ENCODE results near the gene CIRBP. TPM values are rescaled to one million over a fixed set of nuclear protein-coding genes. Genes with fewer than 3 reads are reported as not detected.

The CIRBP gene
- total and polyA plus RNA-seq, 9 of the 15 experiments (the other 6 are each of a cell fraction or from before 2014, with no cell fraction given): 20.5 to 327 (median 176) TPM

DNA sequence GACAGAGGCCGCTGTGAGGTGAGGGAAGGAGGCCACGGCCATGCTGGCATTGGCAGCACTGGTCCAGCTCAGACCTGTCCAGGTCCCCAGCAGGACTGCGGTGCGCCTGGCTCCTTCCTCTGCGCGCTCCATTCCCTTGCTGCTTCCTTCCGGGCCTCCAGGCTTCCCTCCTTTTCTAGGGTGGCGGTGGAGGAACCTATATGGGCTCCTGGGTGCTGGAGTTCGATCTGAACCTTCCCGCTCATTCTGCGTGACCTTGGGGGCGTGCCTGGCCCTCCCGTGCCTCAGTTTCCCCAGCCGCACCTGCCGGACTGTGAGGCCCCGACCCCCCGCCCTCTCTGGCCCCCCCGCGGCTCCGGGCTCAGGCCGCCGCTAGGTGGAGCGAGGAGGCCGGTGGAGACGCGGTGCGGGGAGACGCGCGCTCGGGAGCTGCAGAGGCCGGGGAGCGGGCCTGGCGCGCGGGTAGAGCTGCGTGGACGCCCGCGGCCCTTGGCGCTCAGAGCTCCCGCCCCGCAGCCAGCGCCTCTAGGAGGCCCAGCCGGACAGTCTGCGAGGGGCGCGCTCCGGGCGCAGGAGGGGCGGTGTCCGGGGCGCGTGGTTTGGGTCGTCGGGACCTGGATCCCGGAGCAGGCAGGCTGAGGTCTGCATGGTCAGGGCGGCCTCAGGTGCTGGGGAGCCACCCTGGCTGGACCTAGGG, 46.5 kb downstream of the CIRBP start (continued):
- TF ChIP-seq, protein P1, sequence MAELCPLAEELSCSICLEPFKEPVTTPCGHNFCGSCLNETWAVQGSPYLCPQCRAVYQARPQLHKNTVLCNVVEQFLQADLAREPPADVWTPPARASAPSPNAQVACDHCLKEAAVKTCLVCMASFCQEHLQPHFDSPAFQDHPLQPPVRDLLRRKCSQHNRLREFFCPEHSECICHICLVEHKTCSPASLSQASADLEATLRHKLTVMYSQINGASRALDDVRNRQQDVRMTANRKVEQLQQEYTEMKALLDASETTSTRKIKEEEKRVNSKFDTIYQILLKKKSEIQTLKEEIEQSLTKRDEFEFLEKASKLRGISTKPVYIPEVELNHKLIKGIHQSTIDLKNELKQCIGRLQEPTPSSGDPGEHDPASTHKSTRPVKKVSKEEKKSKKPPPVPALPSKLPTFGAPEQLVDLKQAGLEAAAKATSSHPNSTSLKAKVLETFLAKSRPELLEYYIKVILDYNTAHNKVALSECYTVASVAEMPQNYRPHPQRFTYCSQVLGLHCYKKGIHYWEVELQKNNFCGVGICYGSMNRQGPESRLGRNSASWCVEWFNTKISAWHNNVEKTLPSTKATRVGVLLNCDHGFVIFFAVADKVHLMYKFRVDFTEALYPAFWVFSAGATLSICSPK (IDR thresholded peaks at IDR 0.05; ENCODE audit: borderline replicate concordance): no peak
- TF ChIP-seq FIP1L1 (IDR thresholded peaks at IDR 0.05; ENCODE audit: low read depth, low read length, poor library complexity, severe bottlenecking): peak; percentile 51
- TF ChIP-seq SOX6 (IDR thresholded peaks at IDR 0.05): no peak
- TF ChIP-seq, protein P2, sequence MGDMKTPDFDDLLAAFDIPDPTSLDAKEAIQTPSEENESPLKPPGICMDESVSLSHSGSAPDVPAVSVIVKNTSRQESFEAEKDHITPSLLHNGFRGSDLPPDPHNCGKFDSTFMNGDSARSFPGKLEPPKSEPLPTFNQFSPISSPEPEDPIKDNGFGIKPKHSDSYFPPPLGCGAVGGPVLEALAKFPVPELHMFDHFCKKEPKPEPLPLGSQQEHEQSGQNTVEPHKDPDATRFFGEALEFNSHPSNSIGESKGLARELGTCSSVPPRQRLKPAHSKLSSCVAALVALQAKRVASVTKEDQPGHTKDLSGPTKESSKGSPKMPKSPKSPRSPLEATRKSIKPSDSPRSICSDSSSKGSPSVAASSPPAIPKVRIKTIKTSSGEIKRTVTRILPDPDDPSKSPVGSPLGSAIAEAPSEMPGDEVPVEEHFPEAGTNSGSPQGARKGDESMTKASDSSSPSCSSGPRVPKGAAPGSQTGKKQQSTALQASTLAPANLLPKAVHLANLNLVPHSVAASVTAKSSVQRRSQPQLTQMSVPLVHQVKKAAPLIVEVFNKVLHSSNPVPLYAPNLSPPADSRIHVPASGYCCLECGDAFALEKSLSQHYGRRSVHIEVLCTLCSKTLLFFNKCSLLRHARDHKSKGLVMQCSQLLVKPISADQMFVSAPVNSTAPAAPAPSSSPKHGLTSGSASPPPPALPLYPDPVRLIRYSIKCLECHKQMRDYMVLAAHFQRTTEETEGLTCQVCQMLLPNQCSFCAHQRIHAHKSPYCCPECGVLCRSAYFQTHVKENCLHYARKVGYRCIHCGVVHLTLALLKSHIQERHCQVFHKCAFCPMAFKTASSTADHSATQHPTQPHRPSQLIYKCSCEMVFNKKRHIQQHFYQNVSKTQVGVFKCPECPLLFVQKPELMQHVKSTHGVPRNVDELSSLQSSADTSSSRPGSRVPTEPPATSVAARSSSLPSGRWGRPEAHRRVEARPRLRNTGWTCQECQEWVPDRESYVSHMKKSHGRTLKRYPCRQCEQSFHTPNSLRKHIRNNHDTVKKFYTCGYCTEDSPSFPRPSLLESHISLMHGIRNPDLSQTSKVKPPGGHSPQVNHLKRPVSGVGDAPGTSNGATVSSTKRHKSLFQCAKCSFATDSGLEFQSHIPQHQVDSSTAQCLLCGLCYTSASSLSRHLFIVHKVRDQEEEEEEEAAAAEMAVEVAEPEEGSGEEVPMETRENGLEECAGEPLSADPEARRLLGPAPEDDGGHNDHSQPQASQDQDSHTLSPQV (IDR thresholded peaks at IDR 0.05): no peak
- TF ChIP-seq RBBP5 (IDR thresholded peaks at IDR 0.05; ENCODE audit: borderline replicate concordance, insufficient read depth, low read length, poor library complexity, severe bottlenecking): no peak
- TF ChIP-seq, protein P3, sequence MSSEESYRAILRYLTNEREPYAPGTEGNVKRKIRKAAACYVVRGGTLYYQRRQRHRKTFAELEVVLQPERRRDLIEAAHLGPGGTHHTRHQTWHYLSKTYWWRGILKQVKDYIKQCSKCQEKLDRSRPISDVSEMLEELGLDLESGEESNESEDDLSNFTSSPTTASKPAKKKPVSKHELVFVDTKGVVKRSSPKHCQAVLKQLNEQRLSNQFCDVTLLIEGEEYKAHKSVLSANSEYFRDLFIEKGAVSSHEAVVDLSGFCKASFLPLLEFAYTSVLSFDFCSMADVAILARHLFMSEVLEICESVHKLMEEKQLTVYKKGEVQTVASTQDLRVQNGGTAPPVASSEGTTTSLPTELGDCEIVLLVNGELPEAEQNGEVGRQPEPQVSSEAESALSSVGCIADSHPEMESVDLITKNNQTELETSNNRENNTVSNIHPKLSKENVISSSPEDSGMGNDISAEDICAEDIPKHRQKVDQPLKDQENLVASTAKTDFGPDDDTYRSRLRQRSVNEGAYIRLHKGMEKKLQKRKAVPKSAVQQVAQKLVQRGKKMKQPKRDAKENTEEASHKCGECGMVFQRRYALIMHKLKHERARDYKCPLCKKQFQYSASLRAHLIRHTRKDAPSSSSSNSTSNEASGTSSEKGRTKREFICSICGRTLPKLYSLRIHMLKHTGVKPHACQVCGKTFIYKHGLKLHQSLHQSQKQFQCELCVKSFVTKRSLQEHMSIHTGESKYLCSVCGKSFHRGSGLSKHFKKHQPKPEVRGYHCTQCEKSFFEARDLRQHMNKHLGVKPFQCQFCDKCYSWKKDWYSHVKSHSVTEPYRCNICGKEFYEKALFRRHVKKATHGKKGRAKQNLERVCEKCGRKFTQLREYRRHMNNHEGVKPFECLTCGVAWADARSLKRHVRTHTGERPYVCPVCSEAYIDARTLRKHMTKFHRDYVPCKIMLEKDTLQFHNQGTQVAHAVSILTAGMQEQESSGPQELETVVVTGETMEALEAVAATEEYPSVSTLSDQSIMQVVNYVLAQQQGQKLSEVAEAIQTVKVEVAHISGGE (CRISPR knock-in tag; IDR thresholded peaks at IDR 0.05): peak in 1 of 3 experiments; percentile 73; a peak in 2 of 6 replicates
- no peak for TF ChIP-seq SRF (CRISPR knock-in tag; IDR thresholded peaks at IDR 0.05)
- TF ChIP-seq TEAD1 (CRISPR knock-in tag; IDR thresholded peaks at IDR 0.05): no peak
- peak; percentile 76; the same call in 1 of the 2 replicates for TF ChIP-seq GATAD2A (IDR thresholded peaks at IDR 0.05)
- no peak for TF ChIP-seq BRD9 (IDR thresholded peaks at IDR 0.05; ENCODE audit: low read depth, partially characterized antibody)
- TF ChIP-seq ZNF507 (tag; conservative IDR thresholded peaks at IDR 0.05): no peak
- no peak for TF ChIP-seq ZNF12 (CRISPR knock-in tag; IDR thresholded peaks at IDR 0.05)

Measured in K562 (cell line).